ENCODE results near the gene PALD1. TPM values are rescaled to one million over a fixed set of nuclear protein-coding genes. Genes with fewer than 3 reads are reported as not detected.

The PALD1 gene
- total RNA-seq, 1 experiment from 2014 or later, result 33.1 TPM

DNA sequence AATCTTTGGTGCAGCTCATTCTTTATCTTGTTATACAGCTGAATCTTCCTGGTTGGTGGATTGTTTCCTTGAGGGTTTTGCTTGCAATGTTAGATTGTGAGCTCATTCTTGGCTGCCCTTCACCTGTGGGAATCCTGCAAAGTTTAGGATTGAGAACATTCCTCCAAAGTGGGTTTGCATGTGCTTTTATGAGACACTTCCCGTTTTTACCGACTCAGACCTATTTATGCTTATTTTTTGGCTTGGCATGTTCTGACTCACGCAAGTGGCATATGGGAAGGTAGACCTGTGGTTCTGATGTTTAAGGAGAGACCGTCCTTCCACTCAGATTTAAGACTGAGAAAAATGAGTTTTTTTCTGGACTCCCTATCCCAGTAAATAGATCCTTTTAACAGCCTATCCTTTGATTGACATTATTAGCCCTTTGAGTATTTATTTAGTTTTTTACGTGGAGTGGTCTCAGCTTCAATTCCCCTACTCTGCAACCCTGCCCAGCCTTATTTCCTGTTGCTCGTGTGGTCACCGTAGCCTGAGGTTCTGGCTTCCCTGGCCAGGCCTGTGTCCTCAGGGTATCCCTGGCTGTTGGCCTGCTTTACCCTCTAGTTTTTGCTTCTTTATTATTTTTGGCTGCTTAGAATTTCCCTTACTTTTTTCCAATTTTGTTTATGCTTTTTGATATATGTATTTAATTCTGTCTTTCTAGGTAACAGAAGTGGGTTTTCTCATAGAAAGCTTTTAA lies 137.4 kb downstream of the PALD1 start:
- POLR2A ChIA-PET, result no interaction called here

DNA sequence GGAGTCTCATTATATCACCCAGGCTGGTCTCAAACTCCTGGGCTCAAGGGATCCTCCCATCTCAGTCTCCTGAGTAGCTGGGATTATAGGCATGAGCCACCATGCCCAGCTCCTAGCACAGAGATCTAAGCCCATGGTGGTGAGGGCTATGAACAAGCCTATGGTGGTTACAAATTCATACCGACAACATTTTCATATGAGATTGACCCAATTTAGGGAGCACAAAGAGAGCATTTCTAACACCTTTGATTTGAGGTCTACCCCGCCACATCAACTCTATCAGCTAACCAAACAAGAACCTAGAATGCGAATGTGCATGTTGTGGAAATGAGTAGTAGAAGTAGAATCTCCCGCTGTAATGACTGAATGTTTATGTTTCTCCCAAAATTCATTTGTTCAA lies 138.2 kb downstream of the PALD1 start:
- Histone ChIP-seq H3K9me2 (ENCODE audit: insufficient read depth) (no peaks in the 10 kb centered on the region), H3K4me3 (replicated peaks in 1 of 2; ENCODE audit: low read depth in 1 of 2, low read length in 2 of 2) (no peak overlapping the region), H3K79me2 (ENCODE audit: insufficient read depth, low read length) (no peaks in the 10 kb centered on the region), H3K4me1 (ENCODE audit: control insufficient read depth in 1 of 2, insufficient read depth in 2 of 2, low read length in 2 of 2) (peaks cover 0 to 35% of the 10 kb centered on the region in 2 experiments; a peak in 2 of 4 replicates), H3K27ac (ENCODE audit: low read depth, low read length) (no peak overlapping the region), H3K9me3 (ENCODE audit: control insufficient read depth in 1 of 2, insufficient read depth in 1 of 2, low read depth in 1 of 2, low read length in 2 of 2) (peaks cover 8 to 12% of the 10 kb centered on the region in 2 experiments; a peak in 2 of 4 replicates), H3K36me3 (ENCODE audit: control insufficient read depth in 1 of 2, insufficient read depth in 2 of 2, low read length in 2 of 2) (no peaks in the 10 kb centered on the region), H2AFZ (ENCODE audit: low read depth, low read length, poor library complexity, severe bottlenecking) (peak overlapping the region; percentile 28), H3K27me3 (ENCODE audit: insufficient read depth, low read length) (no peaks in the 10 kb centered on the region), H3K4me2 (ENCODE audit: low read length) (no peak overlapping the region), H3K9ac (ENCODE audit: low read length) (no peak overlapping the region), H4K20me1 (ENCODE audit: insufficient read depth) (no peaks in the 10 kb centered on the region)
- POLR2A ChIA-PET, result no interaction called here
- RAD21 ChIA-PET (ENCODE audit: low non-redundant PET in 1 of 2, low total read pairs in 2 of 2, uncharacterized antibody in 2 of 2, unreplicated experiment in 2 of 2), result no interaction called here
- ATAC-seq (no peak), DNase-seq (ENCODE audit: low read depth, low spot score) (no peak)
- CTCF ChIA-PET, result no interaction called here
- intact Hi-C loops (cut with micrococcal nuclease), result no loop called here
- no TSS peak for BruUV-seq (replicated peaks)
- TF ChIP-seq SP1 (IDR thresholded peaks at IDR 0.05; ENCODE audit: low read depth) (no peak), ZBTB33 (IDR thresholded peaks at IDR 0.05; ENCODE audit: extremely low read depth, insufficient replicate concordance, low read length) (no peak), JUND (IDR thresholded peaks at IDR 0.05) (no peak), POLR2A (IDR thresholded peaks at IDR 0.05; ENCODE audit: borderline replicate concordance, extremely low read depth, insufficient read depth, insufficient read length) (no peak), REST (IDR thresholded peaks at IDR 0.05; ENCODE audit: low read depth) (no peak), TCF7L2 (IDR thresholded peaks at IDR 0.05; ENCODE audit: borderline replicate concordance, extremely low read depth, insufficient read depth, insufficient read length) (no peak), EGR1 (IDR thresholded peaks at IDR 0.05; ENCODE audit: low read depth) (no peak), EZH2phosphoT487 (IDR thresholded peaks at IDR 0.05; ENCODE audit: borderline replicate concordance) (no peak), SIN3A (IDR thresholded peaks at IDR 0.05; ENCODE audit: low read depth) (no peak), SRF (IDR thresholded peaks at IDR 0.05; ENCODE audit: low read depth) (no peak), CBX3 (IDR thresholded peaks at IDR 0.05; ENCODE audit: low read depth) (no peak), EZH2 (IDR thresholded peaks at IDR 0.05) (no peak), FOSL1 (IDR thresholded peaks at IDR 0.05; ENCODE audit: low read depth) (no peak), YY1 (IDR thresholded peaks at IDR 0.05; ENCODE audit: extremely low read depth, insufficient replicate concordance, low read depth, low read length) (no peak)

More for the DNA sequence above, 137.4 kb downstream of the PALD1 start:
- Histone ChIP-seq H3K4me1 (ENCODE audit: control insufficient read depth in 1 of 2, insufficient read depth in 2 of 2, low read length in 2 of 2) (peaks cover 0 to 32% of the 10 kb centered on the region in 2 experiments; a peak in 2 of 4 replicates), H3K9me3 (ENCODE audit: control insufficient read depth in 1 of 2, insufficient read depth in 1 of 2, low read depth in 1 of 2, low read length in 2 of 2) (peaks cover 8 to 12% of the 10 kb centered on the region in 2 experiments; a peak in 2 of 4 replicates), H3K27me3 (ENCODE audit: insufficient read depth, low read length) (no peaks in the 10 kb centered on the region), H3K27ac (ENCODE audit: low read depth, low read length) (no peak overlapping the region), H3K9ac (ENCODE audit: low read length) (no peak overlapping the region), H3K9me2 (ENCODE audit: insufficient read depth) (no peaks in the 10 kb centered on the region), H2AFZ (ENCODE audit: low read depth, low read length, poor library complexity, severe bottlenecking) (peak overlapping the region; percentile 51), H3K4me2 (ENCODE audit: low read length) (no peak overlapping the region), H3K4me3 (replicated peaks in 1 of 2; ENCODE audit: low read depth in 1 of 2, low read length in 2 of 2) (no peak overlapping the region), H3K79me2 (ENCODE audit: insufficient read depth, low read length) (no peaks in the 10 kb centered on the region), H3K36me3 (ENCODE audit: control insufficient read depth in 1 of 2, insufficient read depth in 2 of 2, low read length in 2 of 2) (no peaks in the 10 kb centered on the region), H4K20me1 (ENCODE audit: insufficient read depth) (no peaks in the 10 kb centered on the region)
- ATAC-seq, result no peak
- DNase-seq (ENCODE audit: low read depth, low spot score), result no peak
- RAD21 ChIA-PET (ENCODE audit: low non-redundant PET in 1 of 2, low total read pairs in 2 of 2, uncharacterized antibody in 2 of 2, unreplicated experiment in 2 of 2), result no interaction called here
- no TSS peak for BruUV-seq (replicated peaks)
- intact Hi-C loops (cut with micrococcal nuclease), result no loop called here
- TF ChIP-seq, protein P1, sequence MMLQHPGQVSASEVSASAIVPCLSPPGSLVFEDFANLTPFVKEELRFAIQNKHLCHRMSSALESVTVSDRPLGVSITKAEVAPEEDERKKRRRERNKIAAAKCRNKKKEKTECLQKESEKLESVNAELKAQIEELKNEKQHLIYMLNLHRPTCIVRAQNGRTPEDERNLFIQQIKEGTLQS (IDR thresholded peaks at IDR 0.05), result no peak
- TF ChIP-seq ELF1 (IDR thresholded peaks at IDR 0.05; ENCODE audit: borderline replicate concordance, low read depth), result no peak
- CTCF ChIA-PET, result no interaction called here

Data from HCT116 (cell line).